ENCODE measurements around the gene DARS2.
"Not testable (repeated sequence)": the region's sequence is repeated elsewhere in the genome, so short reads cannot be mapped to it uniquely, and the experiment has no call there.

Gene DARS2

GRCh38 chr1:173862146-173862768 lies 37.8 kb downstream of the DARS2 start:
- DNase-seq (ENCODE audit: low read depth, low spot score) = not testable (repeated sequence)

- no peak for DNase-seq (ENCODE audit: low read depth, low spot score)
These were observed 38.3 kb downstream of the DARS2 start for GRCh38 chr1:173862769-173863223.

GRCh38 chr1:173863224-173864161 lies 39.0 kb downstream of the DARS2 start:
- DNase-seq (ENCODE audit: low read depth, low spot score) = no peak

GRCh38 chr1:173864179-173864867 lies 39.9 kb downstream of the DARS2 start:
- no peak for DNase-seq (ENCODE audit: low read depth, low spot score)

GRCh38 chr1:173865468-173866164 lies 41.1 kb downstream of the DARS2 start:
- DNase-seq (ENCODE audit: low read depth, low spot score) = no peak

GRCh38 chr1:173866413-173867115 lies 42.1 kb downstream of the DARS2 start:
- no peak for DNase-seq (ENCODE audit: low read depth, low spot score)

- peak; percentile 26 for DNase-seq (ENCODE audit: low read depth, low spot score)
These were observed 42.8 kb downstream of the DARS2 start for GRCh38 chr1:173867141-173867752.

- peak; percentile 100 for DNase-seq (ENCODE audit: low read depth, low spot score)
These were observed 43.3 kb downstream of the DARS2 start, which contains the start of gene GAS5 for GRCh38 chr1:173867753-173868265. Gene GAS5 (minus strand): TSS chr1:173867989.

GRCh38 chr1:173868266-173869020 lies 44.0 kb downstream of the DARS2 start, which contains the start of gene ZBTB37:
Gene ZBTB37 (plus strand): TSS chr1:173868380. CDS start chr1:173870226, 1,846 bp downstream.
- DNase-seq (ENCODE audit: low read depth, low spot score) = no peak

- DNase-seq (ENCODE audit: low read depth, low spot score) = no peak
These were observed 44.5 kb downstream of the DARS2 start for GRCh38 chr1:173869021-173869359.

- DNase-seq (ENCODE audit: low read depth, low spot score) = no peak
These were observed 46.0 kb downstream of the DARS2 start for GRCh38 chr1:173870252-173871075.

GRCh38 chr1:173871091-173871490 lies 46.6 kb downstream of the DARS2 start:
- no peak for DNase-seq (ENCODE audit: low read depth, low spot score)

GRCh38 chr1:173871500-173871899 lies 47.0 kb downstream of the DARS2 start:
- DNase-seq (ENCODE audit: low read depth, low spot score) = no peak

GRCh38 chr1:173876732-173877131 lies 52.3 kb downstream of the DARS2 start:
- no peak for DNase-seq (ENCODE audit: low read depth, low spot score)

- DNase-seq (ENCODE audit: low read depth, low spot score) = no peak
These were observed 53.8 kb downstream of the DARS2 start for GRCh38 chr1:173878251-173878650.

- not testable (repeated sequence) for DNase-seq (ENCODE audit: low read depth, low spot score)
These were observed 56.6 kb downstream of the DARS2 start for GRCh38 chr1:173881117-173881516.

GRCh38 chr1:173884701-173885100 lies 60.2 kb downstream of the DARS2 start:
- DNase-seq (ENCODE audit: low read depth, low spot score) = no peak
